WI38 (cell line): ENCODE data around the gene SLC7A8.

ENCODE experiments used
- H3K4me3 ChIP-seq: 2 replicates; pipeline ENCODE4 v1.5.1; 2011; ENCODE audit warnings: low read depth, mild to moderate bottlenecking, control low read depth, low read length
- TF ChIP-seq, protein P1 (sequence below): IDR thresholded peaks from 2 replicates; pipeline ENCODE4 v1.5.1; 2012; ENCODE audit warnings: low read depth, mild to moderate bottlenecking, control low read depth, low read length

Gene SLC7A8

DNA sequence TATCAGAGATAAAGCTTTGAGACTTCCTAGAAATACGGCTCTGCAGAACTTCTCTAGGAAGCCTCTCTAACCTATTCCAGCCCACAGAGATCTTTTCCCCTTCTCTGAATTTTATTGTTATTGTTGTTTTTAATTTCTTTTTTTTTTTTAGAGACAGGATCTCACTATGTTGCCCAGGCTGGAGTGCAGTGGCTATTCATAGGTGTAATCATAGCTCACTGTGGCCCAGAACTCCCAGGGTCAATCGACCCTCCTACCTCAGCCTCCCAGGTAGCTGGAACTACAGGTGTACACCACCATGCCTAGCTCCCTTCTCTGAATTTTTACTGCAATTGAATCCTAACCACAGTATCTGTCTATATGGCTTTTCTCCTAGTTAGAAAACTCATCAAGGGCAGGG lies 19.6 kb downstream of the SLC7A8 start:
- H3K4me3 ChIP-seq, result no peak overlapping the region
- TF ChIP-seq, protein P1, sequence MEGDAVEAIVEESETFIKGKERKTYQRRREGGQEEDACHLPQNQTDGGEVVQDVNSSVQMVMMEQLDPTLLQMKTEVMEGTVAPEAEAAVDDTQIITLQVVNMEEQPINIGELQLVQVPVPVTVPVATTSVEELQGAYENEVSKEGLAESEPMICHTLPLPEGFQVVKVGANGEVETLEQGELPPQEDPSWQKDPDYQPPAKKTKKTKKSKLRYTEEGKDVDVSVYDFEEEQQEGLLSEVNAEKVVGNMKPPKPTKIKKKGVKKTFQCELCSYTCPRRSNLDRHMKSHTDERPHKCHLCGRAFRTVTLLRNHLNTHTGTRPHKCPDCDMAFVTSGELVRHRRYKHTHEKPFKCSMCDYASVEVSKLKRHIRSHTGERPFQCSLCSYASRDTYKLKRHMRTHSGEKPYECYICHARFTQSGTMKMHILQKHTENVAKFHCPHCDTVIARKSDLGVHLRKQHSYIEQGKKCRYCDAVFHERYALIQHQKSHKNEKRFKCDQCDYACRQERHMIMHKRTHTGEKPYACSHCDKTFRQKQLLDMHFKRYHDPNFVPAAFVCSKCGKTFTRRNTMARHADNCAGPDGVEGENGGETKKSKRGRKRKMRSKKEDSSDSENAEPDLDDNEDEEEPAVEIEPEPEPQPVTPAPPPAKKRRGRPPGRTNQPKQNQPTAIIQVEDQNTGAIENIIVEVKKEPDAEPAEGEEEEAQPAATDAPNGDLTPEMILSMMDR, result no peak

DNA sequence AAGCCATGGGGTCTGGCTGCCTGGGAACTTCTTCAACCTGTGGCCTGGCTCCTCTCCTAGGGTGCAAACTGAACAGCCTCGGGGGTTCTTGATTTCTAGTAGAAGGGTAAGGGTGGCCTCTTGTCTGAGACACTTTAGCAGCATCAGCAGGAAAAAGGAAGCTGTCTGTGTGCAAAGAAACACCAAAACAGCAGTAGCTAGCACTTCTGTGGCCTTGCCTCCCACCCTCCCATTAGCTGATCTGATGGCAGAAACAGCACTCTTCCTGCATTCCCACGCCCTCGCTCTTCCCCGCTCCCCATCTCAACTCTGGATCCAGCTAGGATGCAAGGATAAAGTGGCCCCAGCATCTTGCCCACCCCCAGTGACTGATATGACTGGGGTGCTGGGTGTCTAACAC lies 20.7 kb downstream of the SLC7A8 start:
- no peak overlapping the region for H3K4me3 ChIP-seq
- TF ChIP-seq, protein P1, result no peak

DNA sequence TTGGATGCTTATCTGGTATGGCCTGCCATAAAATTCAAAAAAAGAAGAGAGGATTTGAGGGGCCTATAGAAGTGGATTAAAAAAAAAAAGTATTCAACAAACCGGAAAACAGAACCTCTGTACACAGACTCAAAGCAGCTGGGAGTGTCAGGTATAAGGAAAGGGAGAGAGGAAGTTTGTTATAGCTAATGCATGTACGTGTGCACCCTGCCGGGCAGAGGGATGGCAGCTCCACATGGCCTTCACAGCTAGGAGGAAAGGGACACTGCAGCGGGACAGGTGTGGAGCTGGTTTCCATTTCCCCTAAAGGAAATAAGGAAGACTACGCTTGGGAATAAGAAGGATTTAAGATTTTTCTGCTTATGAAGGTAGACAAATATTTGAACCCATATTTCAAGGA lies 21.5 kb downstream of the SLC7A8 start:
- TF ChIP-seq, protein P1, result no peak
- H3K4me3 ChIP-seq, result no peak overlapping the region

DNA sequence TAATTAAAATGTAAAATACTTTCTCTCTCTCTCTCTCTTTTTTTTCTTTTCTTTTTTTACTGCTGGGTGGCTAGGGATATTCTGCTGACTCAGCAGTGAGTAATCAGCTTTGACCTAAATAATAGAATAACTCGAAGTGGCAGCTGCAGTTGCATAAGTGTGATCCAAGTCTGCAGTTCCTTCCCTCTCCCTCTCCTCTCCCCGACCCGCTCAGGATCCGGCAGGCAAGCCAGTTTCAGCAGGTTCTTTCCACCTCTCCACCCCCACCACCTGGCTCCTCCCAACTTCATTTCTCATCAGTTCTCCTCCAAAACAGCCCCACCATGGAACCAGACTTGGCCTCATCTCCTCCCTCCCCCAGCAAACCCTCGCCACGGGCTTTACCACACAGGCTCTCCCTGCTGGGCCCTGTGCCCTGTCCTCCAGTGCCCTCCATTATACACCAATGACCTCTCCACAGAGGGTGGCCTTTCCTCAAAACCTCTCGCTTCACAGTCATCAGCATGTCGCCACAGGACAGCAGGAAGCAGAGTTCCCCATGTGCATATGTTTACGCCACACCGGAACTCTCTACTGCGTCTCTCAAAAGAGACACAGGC lies 22.4 kb downstream of the SLC7A8 start:
- H3K4me3 ChIP-seq, result no peak overlapping the region
- TF ChIP-seq, protein P1, result no peak

DNA sequence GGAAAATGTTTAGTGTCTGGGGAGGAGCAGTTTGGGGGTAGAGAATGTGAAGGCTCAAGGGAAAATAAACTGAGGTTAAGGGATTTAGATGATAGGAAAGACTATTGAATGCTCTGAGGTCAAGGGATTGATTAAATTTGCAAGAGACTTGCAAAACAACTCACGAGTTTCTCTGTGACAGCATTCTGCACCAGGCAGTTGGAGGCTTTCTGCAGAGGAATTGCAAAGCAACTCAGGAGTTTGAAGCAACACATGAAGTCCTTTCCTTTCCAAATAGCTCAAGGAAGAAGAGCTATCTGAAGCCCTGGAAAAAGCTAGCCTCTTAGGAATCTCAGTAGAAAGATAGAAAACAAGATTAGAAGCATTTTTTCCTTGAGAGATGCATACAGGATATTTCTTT lies 23.9 kb downstream of the SLC7A8 start:
- TF ChIP-seq, protein P1, result no peak
- H3K4me3 ChIP-seq, result no peak overlapping the region

DNA sequence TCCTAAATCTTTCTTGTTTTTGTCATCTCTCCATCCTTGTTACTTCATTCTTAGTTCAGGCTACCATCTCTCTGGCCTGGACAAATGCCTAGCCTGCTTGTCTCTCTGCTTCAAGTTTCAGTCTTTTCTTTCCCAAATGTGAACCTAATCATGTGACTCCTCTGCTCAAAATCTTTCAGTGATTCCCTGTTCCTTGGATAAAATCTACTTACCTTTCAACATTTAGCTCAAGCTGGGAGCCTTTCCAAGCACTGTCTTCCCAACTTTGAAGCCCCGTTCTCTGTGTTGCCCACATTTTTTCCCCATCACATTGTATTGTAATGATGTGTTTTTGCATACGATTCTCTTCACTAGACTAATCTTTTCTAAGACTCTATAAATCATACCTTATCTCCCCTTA lies 24.7 kb downstream of the SLC7A8 start:
- H3K4me3 ChIP-seq, result no peak overlapping the region
- TF ChIP-seq, protein P1, result no peak

DNA sequence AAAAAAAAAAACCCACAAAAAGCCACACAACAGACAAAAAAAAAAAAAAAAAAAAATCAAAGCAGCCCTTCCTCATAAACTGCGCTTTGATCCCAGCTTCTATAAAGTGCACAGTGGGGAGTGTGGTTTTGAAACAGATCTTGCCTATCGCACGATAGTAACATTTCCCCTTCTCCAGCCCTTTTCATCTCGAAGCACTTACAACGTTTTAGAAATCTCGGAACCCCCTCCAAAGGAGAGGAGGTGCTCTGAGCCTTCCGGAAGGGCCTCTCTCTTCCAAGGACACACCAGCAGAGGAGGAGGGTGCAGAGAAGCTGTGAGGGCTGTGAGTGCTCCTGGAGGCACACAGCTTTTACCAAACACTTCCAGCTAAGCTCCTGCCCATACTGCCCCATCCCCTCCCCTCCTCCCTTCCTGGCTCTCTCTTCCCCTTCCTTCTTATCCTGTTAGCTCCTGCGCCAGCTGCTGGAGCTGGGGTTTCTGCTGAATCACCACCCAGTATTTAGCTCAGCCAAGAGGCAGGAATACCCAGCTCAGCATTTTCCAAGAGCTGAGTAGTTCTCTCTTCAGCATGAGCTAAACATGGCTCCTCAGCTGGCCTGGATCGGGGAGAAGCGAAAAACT lies 28.4 kb downstream of the SLC7A8 start:
- no peak overlapping the region for H3K4me3 ChIP-seq
- TF ChIP-seq, protein P1, result no peak
